PC-9 (cell line): ENCODE results near the gene HSF2. TPM values are rescaled to one million over a fixed set of nuclear protein-coding genes. Genes with fewer than 3 reads are reported as not detected.

Experiments used
- BruUV-seq: library from RNA; stranded (reverse); fragments of 400-500 nt; replicated peaks from 2 replicates; lab custom pipeline; 2021; lab: Mats Ljungman, UMichigan
- CTCF ChIA-PET: fragments of 300-600 bp; sonication (Branson Sonifier 250); formaldehyde crosslinking; loops from one replicate; lab custom pipeline; 2022; ENCODE audit warnings: antibody characterized with exemption; lab: Charles Lee
- POLR2A ChIA-PET: fragments of 300-600 bp; sonication (Branson Sonifier 250); formaldehyde crosslinking; loops from one replicate; lab custom pipeline; 2022; ENCODE audit warnings: antibody characterized with exemption; ENCODE audit not compliant: unreplicated experiment; lab: Charles Lee
- DNase-seq, 2 experiments: peaks; one replicate each; pipeline versions ENCODE4 v3.0.0 to v3.0.0-alpha.2; 2015 to 2022; ENCODE audit warnings: mixed read lengths in 1 of 2
- H2AFZ ChIP-seq: fragments of 200-600 bp; sonication (generic); 2 replicates; pipeline ENCODE4 v1.8.1; 2017; ENCODE audit warnings: antibody characterized with exemption
- H3F3A ChIP-seq: fragments of 200-600 bp; sonication (generic); 2 replicates; pipeline ENCODE4 v1.8.1; 2017; ENCODE audit warnings: antibody characterized with exemption, mild to moderate bottlenecking, low read depth; ENCODE audit not compliant: insufficient read depth
- H3K27ac ChIP-seq: fragments of 200-600 bp; sonication (generic); 2 replicates; pipeline ENCODE4 v1.6.1; 2016; ENCODE audit warnings: mixed run types
- H3K27me3 ChIP-seq: fragments of 200-600 bp; sonication (generic); 2 replicates; pipeline ENCODE4 v1.6.1; 2016; ENCODE audit warnings: low read depth, mixed run types; ENCODE audit not compliant: insufficient read depth
- H3K36me3 ChIP-seq: fragments of 200-600 bp; sonication (generic); 2 replicates; pipeline ENCODE4 v1.6.1; 2016; ENCODE audit warnings: low read depth, mixed run types
- H3K4me1 ChIP-seq: fragments of 200-600 bp; sonication (generic); replicated peaks from 2 replicates; pipeline ENCODE4 v1.6.1; 2016; ENCODE audit warnings: mixed run types; ENCODE audit not compliant: insufficient read depth
- H3K4me2 ChIP-seq: fragments of 200-600 bp; sonication (generic); 2 replicates; pipeline ENCODE4 v1.6.1; 2017; ENCODE audit warnings: mixed run types
- H3K4me3 ChIP-seq: fragments of 200-600 bp; sonication (generic); 2 replicates; pipeline ENCODE4 v1.6.1; 2016; ENCODE audit warnings: mixed run types
- H3K79me2 ChIP-seq: fragments of 200-600 bp; sonication (generic); 2 replicates; pipeline ENCODE4 v1.6.1; 2017; ENCODE audit warnings: low read depth, mixed run types
- H3K9me2 ChIP-seq: fragments of 200-600 bp; sonication (generic); 2 replicates; pipeline ENCODE4 v1.8.1; 2017; ENCODE audit warnings: mild to moderate bottlenecking; ENCODE audit not compliant: insufficient read depth
- H3K9me3 ChIP-seq: fragments of 200-600 bp; sonication (generic); 2 replicates; pipeline ENCODE4 v1.8.1; 2016; ENCODE audit warnings: low read depth; ENCODE audit not compliant: insufficient read depth
- H4K20me1 ChIP-seq: fragments of 200-600 bp; sonication (generic); 2 replicates; pipeline ENCODE4 v1.8.1; 2017; ENCODE audit not compliant: insufficient read depth
- EZH2 ChIP-seq: fragments of 200-600 bp; sonication (generic); IDR thresholded peaks from 2 replicates; pipeline ENCODE4 v1.8.0; 2017; ENCODE audit warnings: antibody characterized with exemption, low read depth
- intact Hi-C: fragments of 100-400 bp; cut with micrococcal nuclease; formaldehyde crosslinking; loops from one replicate; pipeline ENCODE4 v1.10.0; 2022; ENCODE audit not compliant: unreplicated experiment
- total RNA-seq: library from RNA; stranded (reverse); gene quantifications from 2 replicates; pipeline ENCODE4 v1.2.3, GENCODE V29; 2021
- TF ChIP-seq, protein P1 (sequence below): fragments of 200-600 bp; sonication (generic); conservative IDR thresholded peaks from 2 replicates; pipeline ENCODE4 v1.6.1; 2017; ENCODE audit warnings: mixed run types, antibody characterized with exemption, mild to moderate bottlenecking, moderate library complexity

HSF2 gene
- total RNA-seq, 1 experiment from 2014 or later: 12.4 TPM

DNA sequence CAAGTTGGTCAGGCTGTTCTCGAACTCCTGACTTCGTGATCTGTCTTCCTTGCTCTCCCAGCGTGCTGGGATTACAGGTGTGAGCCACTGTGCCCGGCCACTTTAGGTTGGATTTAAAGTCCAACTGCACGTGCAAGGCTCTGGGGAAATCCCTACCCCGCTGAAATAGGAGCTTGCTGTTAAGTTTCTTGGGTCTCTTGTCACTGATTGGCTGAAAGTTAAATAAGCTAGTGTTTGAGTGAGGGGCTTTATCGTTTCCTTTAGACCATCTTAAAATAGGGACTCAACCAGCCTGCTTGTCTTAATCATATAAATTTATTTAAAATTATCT, 83.3 kb downstream of the HSF2 start:
- H3K4me2 ChIP-seq: no peak overlapping the region
- CTCF ChIA-PET: interaction anchor here (0.7 kb wide), 1 partner anchor 10 kb away, joined by 3 read pairs; no protein-coding TSS in a partner anchor
- TF ChIP-seq, protein P1, sequence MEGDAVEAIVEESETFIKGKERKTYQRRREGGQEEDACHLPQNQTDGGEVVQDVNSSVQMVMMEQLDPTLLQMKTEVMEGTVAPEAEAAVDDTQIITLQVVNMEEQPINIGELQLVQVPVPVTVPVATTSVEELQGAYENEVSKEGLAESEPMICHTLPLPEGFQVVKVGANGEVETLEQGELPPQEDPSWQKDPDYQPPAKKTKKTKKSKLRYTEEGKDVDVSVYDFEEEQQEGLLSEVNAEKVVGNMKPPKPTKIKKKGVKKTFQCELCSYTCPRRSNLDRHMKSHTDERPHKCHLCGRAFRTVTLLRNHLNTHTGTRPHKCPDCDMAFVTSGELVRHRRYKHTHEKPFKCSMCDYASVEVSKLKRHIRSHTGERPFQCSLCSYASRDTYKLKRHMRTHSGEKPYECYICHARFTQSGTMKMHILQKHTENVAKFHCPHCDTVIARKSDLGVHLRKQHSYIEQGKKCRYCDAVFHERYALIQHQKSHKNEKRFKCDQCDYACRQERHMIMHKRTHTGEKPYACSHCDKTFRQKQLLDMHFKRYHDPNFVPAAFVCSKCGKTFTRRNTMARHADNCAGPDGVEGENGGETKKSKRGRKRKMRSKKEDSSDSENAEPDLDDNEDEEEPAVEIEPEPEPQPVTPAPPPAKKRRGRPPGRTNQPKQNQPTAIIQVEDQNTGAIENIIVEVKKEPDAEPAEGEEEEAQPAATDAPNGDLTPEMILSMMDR: no peak
- TF ChIP-seq EZH2: no peak
- no peaks in the 10 kb centered on the region for H3K9me2 ChIP-seq
- no peak overlapping the region for H2AFZ ChIP-seq
- no peaks in the 10 kb centered on the region for H3K79me2 ChIP-seq
- POLR2A ChIA-PET: no interaction called here
- intact Hi-C loops: no loop called here
- H4K20me1 ChIP-seq: no peaks in the 10 kb centered on the region
- H3F3A ChIP-seq: no peaks in the 10 kb centered on the region
- no peak overlapping the region for H3K27ac ChIP-seq
- no peak overlapping the region for H3K4me3 ChIP-seq
- no peaks in the 10 kb centered on the region for H3K4me1 ChIP-seq
- DNase-seq: no peak
- H3K36me3 ChIP-seq: no peaks in the 10 kb centered on the region
- H3K9me3 ChIP-seq: no peaks in the 10 kb centered on the region
- no peaks in the 10 kb centered on the region for H3K27me3 ChIP-seq
- no TSS peak for BruUV-seq

Other genes with a start within 250 kb of the HSF2 start
- 48.1 and 57.6 TPM in 2 replicates for gene SERINC1, start 72.2 kb downstream of the HSF2 start, total RNA-seq
- 4.8 and 7.0 TPM in 2 replicates for gene PKIB, start 210.8 kb downstream of the HSF2 start, total RNA-seq